CD8-positive, alpha-beta memory T cell (primary cell): Measurements from ENCODE around the gene DGUOK. TPM values are rescaled to one million over a fixed set of nuclear protein-coding genes. Genes with fewer than 3 reads are reported as not detected.
A peak's percentile ranks its signal among the peaks of the same experiment; 100 is the strongest.

Experiments
- CTCF ChIA-PET: fragments of 350-600 bp; sonication (Branson Sonifier 250); formaldehyde crosslinking; loops from one replicate; lab custom pipeline; 2021; ENCODE audit warnings: antibody characterized with exemption; lab: Charles Lee
- POLR2A ChIA-PET: fragments of 350-600 bp; sonication (Branson Sonifier 250); formaldehyde crosslinking; loops from one replicate; lab custom pipeline; 2021; ENCODE audit warnings: antibody characterized with exemption; lab: Charles Lee
- DNase-seq, 5 donors: peaks; one replicate each; pipeline versions ENCODE4 v3.0.0 to v3.0.0-alpha.2; 2020 to 2022; ENCODE audit warnings: mixed read lengths in 1 of 5
- H3K27ac ChIP-seq: one replicate; pipeline ENCODE4 v1.7.0; 2013; ENCODE audit warnings: low read depth, mild to moderate bottlenecking, low read length, moderate library complexity
- H3K27me3 ChIP-seq: 2 replicates; pipeline ENCODE4 v1.7.0; 2013; ENCODE audit warnings: low read length, mild to moderate bottlenecking; ENCODE audit not compliant: insufficient read depth, poor library complexity, severe bottlenecking
- H3K36me3 ChIP-seq: 2 replicates; pipeline ENCODE4 v1.7.0; 2013; ENCODE audit warnings: mild to moderate bottlenecking, low read length, moderate library complexity; ENCODE audit not compliant: insufficient read depth
- H3K4me1 ChIP-seq: 2 replicates; pipeline ENCODE4 v1.7.0; 2013; ENCODE audit warnings: mild to moderate bottlenecking, low read length, moderate library complexity; ENCODE audit not compliant: insufficient read depth
- H3K4me3 ChIP-seq: 2 replicates; pipeline ENCODE4 v1.7.0; 2013; ENCODE audit warnings: mild to moderate bottlenecking, low read length
- H3K9me3 ChIP-seq: 2 replicates; pipeline ENCODE4 v1.7.0; 2013; ENCODE audit warnings: mild to moderate bottlenecking, low read length
- H3K27ac Mint-ChIP-seq, 8 donors: one replicate each; pipeline ENCODE4 v1.8.0; 2020 to 2021; ENCODE audit warnings: mixed read lengths in 8 of 8, mild to moderate bottlenecking in 6 of 8, inconsistent platforms in 3 of 8, moderate library complexity in 3 of 8
- H3K27me3 Mint-ChIP-seq, 2 donors: one replicate each; pipeline ENCODE4 v1.8.0; 2020 to 2021; ENCODE audit warnings: mixed read lengths in 2 of 2, mild to moderate bottlenecking in 1 of 2, moderate library complexity in 1 of 2
- H3K36me3 Mint-ChIP-seq, 3 donors: one replicate each; pipeline ENCODE4 v1.8.0; 2020 to 2021; ENCODE audit warnings: mixed read lengths in 3 of 3, inconsistent platforms in 1 of 3, mild to moderate bottlenecking in 1 of 3
- H3K4me1 Mint-ChIP-seq, 3 donors: one replicate each; pipeline ENCODE4 v1.8.0; 2020 to 2021; ENCODE audit warnings: mixed read lengths in 3 of 3, inconsistent platforms in 1 of 3, mild to moderate bottlenecking in 1 of 3
- H3K4me3 Mint-ChIP-seq, 7 donors: one replicate each; pipeline ENCODE4 v1.8.0; 2020 to 2021; ENCODE audit warnings: mixed read lengths in 7 of 7, mild to moderate bottlenecking in 6 of 7, moderate library complexity in 4 of 7, inconsistent platforms in 2 of 7
- H3K9me3 Mint-ChIP-seq, 5 donors: one replicate each; pipeline ENCODE4 v1.8.0; 2020 to 2022; ENCODE audit warnings: mixed read lengths in 5 of 5, mild to moderate bottlenecking in 3 of 5, moderate library complexity in 2 of 5, inconsistent platforms in 1 of 5
- polyA plus RNA-seq: library from polyadenylated mRNA; unstranded; fragments of 300-500 nt; fragmentation: Illumina TruSeq; gene quantifications from one replicate; pipeline ENCODE4 v1.2.3, GENCODE V29; 2021
- total RNA-seq, 2 experiments: library from RNA; stranded (reverse); gene quantifications; one replicate each; pipeline ENCODE4 v1.2.3, GENCODE V29; 2021

Gene DGUOK
- total and polyA plus RNA-seq, 3 experiments from 2014 or later, result 96.6 to 188 (median 98.8) TPM

GRCh38 chr2:73930386-73930785, 3.7 kb downstream of the DGUOK start:
- no peak overlapping the region for H3K27ac ChIP-seq
- peaks cover 56% of the 10 kb centered on the region for H3K4me1 ChIP-seq
- peaks cover 0 to 48% (median 16%) of the 10 kb centered on the region in 3 donors for H3K36me3 Mint-ChIP-seq
- CTCF ChIA-PET, result interaction anchor here (0.6 to 2.0 kb wide), 4 partner anchors 23 to 245 kb away, joined by 3 to 11 read pairs (median 4); no protein-coding TSS in a partner anchor
- POLR2A ChIA-PET, result no interaction called here
- no peaks in the 10 kb centered on the region for H3K9me3 ChIP-seq
- no peaks in the 10 kb centered on the region for H3K9me3 Mint-ChIP-seq
- H3K27ac Mint-ChIP-seq, result peak overlapping the region in 6 of 8 donors; percentile 64 to 99 (median 80)
- peaks cover 70 to 89% (median 84%) of the 10 kb centered on the region in 3 donors for H3K4me1 Mint-ChIP-seq
- no peaks in the 10 kb centered on the region for H3K27me3 ChIP-seq
- H3K27me3 Mint-ChIP-seq, result no peaks in the 10 kb centered on the region
- no peak for DNase-seq
- H3K36me3 ChIP-seq, result peaks cover 10% of the 10 kb centered on the region
- peak overlapping the region in 1 of 7 donors; percentile 16 for H3K4me3 Mint-ChIP-seq
- H3K4me3 ChIP-seq, result no peak overlapping the region

GRCh38 chr2:73931531-73932500, 5.1 kb downstream of the DGUOK start:
- POLR2A ChIA-PET, result no interaction called here
- Mint-ChIP-seq H3K9me3 (no peaks in the 10 kb centered on the region), H3K27me3 (no peaks in the 10 kb centered on the region), H3K36me3 (peaks cover 0 to 56% (median 23%) of the 10 kb centered on the region in 3 donors), H3K4me3 (peak overlapping the region; percentile 1 to 59 (median 16)), H3K4me1 (peaks cover 75 to 92% (median 87%) of the 10 kb centered on the region in 3 donors), H3K27ac (peak overlapping the region; percentile 27 to 93 (median 76))
- H3K27ac ChIP-seq, result no peak overlapping the region
- peaks cover 61% of the 10 kb centered on the region for H3K4me1 ChIP-seq
- no peak for DNase-seq
- peaks cover 13% of the 10 kb centered on the region for H3K36me3 ChIP-seq
- CTCF ChIA-PET, result no interaction called here
- H3K4me3 ChIP-seq, result peak overlapping the region; percentile 9
- H3K9me3 ChIP-seq, result no peaks in the 10 kb centered on the region
- H3K27me3 ChIP-seq, result no peaks in the 10 kb centered on the region

DNA sequence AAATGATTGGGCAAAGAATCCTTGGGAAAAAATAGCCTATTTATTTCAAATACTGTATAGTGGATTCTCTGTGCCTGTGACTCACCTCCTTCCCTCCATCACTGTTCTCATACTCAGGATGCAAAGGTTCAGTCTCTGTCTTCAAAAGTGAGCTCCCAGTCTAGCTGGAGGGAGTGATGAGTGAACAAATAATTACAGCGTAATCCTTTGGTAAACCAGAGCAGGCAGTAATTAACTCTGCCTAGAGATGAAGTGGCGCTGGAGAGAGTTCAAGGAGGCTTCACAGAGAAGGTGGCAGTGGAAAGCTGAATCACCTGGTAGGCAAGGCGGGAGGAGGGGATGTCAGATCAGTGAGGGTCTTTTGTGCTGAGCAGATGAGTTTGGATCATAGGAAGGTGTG, 6.5 kb downstream of the DGUOK start:
- H3K27me3 ChIP-seq, result no peaks in the 10 kb centered on the region
- POLR2A ChIA-PET, result interaction anchor here (0.7 to 0.9 kb wide), 2 partner anchors 35 to 216 kb away, joined by 3 to 7 read pairs; no protein-coding TSS in a partner anchor
- Mint-ChIP-seq H3K4me3 (no peak overlapping the region), H3K27me3 (no peaks in the 10 kb centered on the region), H3K4me1 (peaks cover 81 to 93% (median 91%) of the 10 kb centered on the region in 3 donors), H3K9me3 (no peaks in the 10 kb centered on the region), H3K27ac (peak overlapping the region in 6 of 8 donors; percentile 10 to 86 (median 62)), H3K36me3 (peaks cover 0 to 66% (median 29%) of the 10 kb centered on the region in 3 donors)
- CTCF ChIA-PET, result interaction anchor here (0.8 kb wide), 1 partner anchor 22 kb away, joined by 3 read pairs; no protein-coding TSS in a partner anchor
- DNase-seq, result no peak
- no peak overlapping the region for H3K4me3 ChIP-seq
- peaks cover 13% of the 10 kb centered on the region for H3K36me3 ChIP-seq
- H3K4me1 ChIP-seq, result peaks cover 59% of the 10 kb centered on the region
- no peaks in the 10 kb centered on the region for H3K9me3 ChIP-seq
- no peak overlapping the region for H3K27ac ChIP-seq

- H3K27me3 Mint-ChIP-seq, result no peaks in the 10 kb centered on the region
- POLR2A ChIA-PET, result interaction anchor here (0.5 to 0.7 kb wide), 2 partner anchors 9 to 26 kb away, joined by 3 read pairs; partner anchors contain the start of gene DGUOK
- H3K36me3 ChIP-seq, result peaks cover 19% of the 10 kb centered on the region
- peaks cover 57% of the 10 kb centered on the region for H3K4me1 ChIP-seq
- H3K9me3 ChIP-seq, result no peaks in the 10 kb centered on the region
- no peak overlapping the region for H3K27ac ChIP-seq
- no peak overlapping the region for H3K4me3 ChIP-seq
- H3K27me3 ChIP-seq, result no peaks in the 10 kb centered on the region
- CTCF ChIA-PET, result interaction anchor here (0.9 kb wide), 1 partner anchor 9 kb away, joined by 3 read pairs; the partner anchor contains the start of gene DGUOK
- H3K4me3 Mint-ChIP-seq, result no peak overlapping the region
- peaks cover 80 to 93% (median 91%) of the 10 kb centered on the region in 3 donors for H3K4me1 Mint-ChIP-seq
- H3K9me3 Mint-ChIP-seq, result no peaks in the 10 kb centered on the region
- DNase-seq, result no peak
- peak overlapping the region in 1 of 8 donors; percentile 43 for H3K27ac Mint-ChIP-seq
- peaks cover 0 to 77% (median 26%) of the 10 kb centered on the region in 3 donors for H3K36me3 Mint-ChIP-seq
Observed at GRCh38 chr2:73935641-73936040, 9.0 kb downstream of the DGUOK start.

GRCh38 chr2:73937103-73937885, 10.6 kb downstream of the DGUOK start:
- Histone ChIP-seq H3K9me3 (no peaks in the 10 kb centered on the region), H3K4me3 (no peak overlapping the region), H3K27me3 (no peaks in the 10 kb centered on the region), H3K4me1 (peaks cover 42% of the 10 kb centered on the region), H3K36me3 (peaks cover 18% of the 10 kb centered on the region), H3K27ac (no peak overlapping the region)
- ChIA-PET POLR2A (interaction anchor here (0.9 to 1.0 kb wide), 3 partner anchors 33 to 65 kb away, joined by 3 to 5 read pairs (median 5); no protein-coding TSS in a partner anchor), CTCF (no interaction called here)
- peak overlapping the region in 1 of 7 donors; percentile 7 for H3K4me3 Mint-ChIP-seq
- no peak for DNase-seq
- H3K9me3 Mint-ChIP-seq, result no peaks in the 10 kb centered on the region
- H3K36me3 Mint-ChIP-seq, result peaks cover 0 to 76% (median 22%) of the 10 kb centered on the region in 3 donors
- no peaks in the 10 kb centered on the region for H3K27me3 Mint-ChIP-seq
- H3K4me1 Mint-ChIP-seq, result peaks cover 75 to 91% (median 90%) of the 10 kb centered on the region in 3 donors
- H3K27ac Mint-ChIP-seq, result peak overlapping the region; percentile 7 to 80 (median 48)

GRCh38 chr2:73937899-73938298, 11.2 kb downstream of the DGUOK start:
- ChIA-PET CTCF (no interaction called here), POLR2A (interaction anchor here (0.9 kb wide), 1 partner anchor 49 kb away, joined by 5 read pairs; no protein-coding TSS in a partner anchor)
- Mint-ChIP-seq H3K4me3 (no peak overlapping the region), H3K4me1 (peaks cover 73 to 91% (median 90%) of the 10 kb centered on the region in 3 donors), H3K9me3 (no peaks in the 10 kb centered on the region), H3K36me3 (peaks cover 0 to 73% (median 22%) of the 10 kb centered on the region in 3 donors), H3K27ac (peak overlapping the region in 7 of 8 donors; percentile 1 to 80 (median 56)), H3K27me3 (no peaks in the 10 kb centered on the region)
- H3K27ac ChIP-seq, result no peak overlapping the region
- H3K4me1 ChIP-seq, result peaks cover 37% of the 10 kb centered on the region
- no peak for DNase-seq
- no peaks in the 10 kb centered on the region for H3K9me3 ChIP-seq
- H3K36me3 ChIP-seq, result peaks cover 14% of the 10 kb centered on the region
- H3K4me3 ChIP-seq, result no peak overlapping the region
- H3K27me3 ChIP-seq, result no peaks in the 10 kb centered on the region

GRCh38 chr2:73938718-73939352, 12.2 kb downstream of the DGUOK start:
- DNase-seq, result peak in 1 of 5 donors; percentile 29
- H3K4me1 Mint-ChIP-seq, result peaks cover 72 to 89% (median 83%) of the 10 kb centered on the region in 3 donors
- peaks cover 37% of the 10 kb centered on the region for H3K4me1 ChIP-seq

More at GRCh38 chr2:73938718-73939352, 12.2 kb downstream of the DGUOK start:
- Mint-ChIP-seq H3K27ac (peak overlapping the region in 7 of 8 donors; percentile 20 to 79 (median 59)), H3K36me3 (peaks cover 0 to 68% (median 17%) of the 10 kb centered on the region in 3 donors), H3K27me3 (no peaks in the 10 kb centered on the region), H3K4me3 (no peak overlapping the region), H3K9me3 (no peaks in the 10 kb centered on the region)
- Histone ChIP-seq H3K27ac (no peak overlapping the region), H3K27me3 (no peaks in the 10 kb centered on the region), H3K4me3 (no peak overlapping the region), H3K36me3 (peaks cover 14% of the 10 kb centered on the region), H3K9me3 (no peaks in the 10 kb centered on the region)
- CTCF ChIA-PET, result no interaction called here
- POLR2A ChIA-PET, result interaction anchor here (0.9 kb wide), 1 partner anchor 48 kb away, joined by 5 read pairs; no protein-coding TSS in a partner anchor
